Sigmoid colon (tissue), 4 donors: ENCODE results near the gene NME8.

Experiments
- CTCF ChIP-seq, 4 experiments: fragments of 450-650 bp in 3 of 4; fragments of 200-600 bp in 1 of 4; IDR thresholded peaks; one replicate each; pipeline ENCODE4 v1.5.1; 2016 to 2019; ENCODE audit warnings: antibody characterized with exemption in 4 of 4, mild to moderate bottlenecking in 3 of 4, moderate library complexity in 2 of 4
- EP300 ChIP-seq, 4 donors: sonication (generic); formaldehyde crosslinking; IDR thresholded peaks; one replicate each; pipeline ENCODE4 v1.6.1; 2017; ENCODE audit warnings: antibody characterized with exemption in 4 of 4
- POLR2A ChIP-seq, 2 donors: fragments of 450-650 bp; IDR thresholded peaks; one replicate each; pipeline ENCODE4 v1.6.1; 2016; ENCODE audit warnings: antibody characterized with exemption in 2 of 2, mild to moderate bottlenecking in 2 of 2, moderate library complexity in 2 of 2
- POLR2AphosphoS5 ChIP-seq, 4 donors: sonication (generic); formaldehyde crosslinking; IDR thresholded peaks; one replicate each; pipeline ENCODE4 v1.6.1; 2017; ENCODE audit warnings: antibody characterized with exemption in 4 of 4

- no peak for TF ChIP-seq POLR2A (IDR thresholded peaks at IDR 0.05)
- no peak for TF ChIP-seq CTCF (IDR thresholded peaks at IDR 0.05)
- TF ChIP-seq POLR2AphosphoS5 (IDR thresholded peaks at IDR 0.05): no peak
- no peak for TF ChIP-seq EP300 (IDR thresholded peaks at IDR 0.05)
These were observed 51.4 kb downstream of the NME8 start for GRCh38 chr7:37899712-37900247.
